B cell (primary cell): Measurements from ENCODE around the gene ANKRD33B. TPM values are rescaled to one million over a fixed set of nuclear protein-coding genes. Genes with fewer than 3 reads are reported as not detected.

Experiments
- ATAC-seq: fragments of 200-7000 bp; cut with Tn5 transposase; one replicate; pipeline ENCODE4 v1.10.0; 2021; ENCODE audit warnings: low read depth, mild to moderate bottlenecking, moderate number of reproducible peaks, moderate library complexity
- CTCF ChIA-PET: fragments of 350-600 bp; sonication (Branson Sonifier 250); formaldehyde crosslinking; loops from one replicate; lab custom pipeline; 2021; ENCODE audit warnings: antibody characterized with exemption, inconsistent platforms; lab: Charles Lee
- POLR2A ChIA-PET: fragments of 350-600 bp; sonication (Branson Sonifier 250); formaldehyde crosslinking; loops from one replicate; lab custom pipeline; 2021; ENCODE audit warnings: antibody characterized with exemption; lab: Charles Lee
- DNase-seq: peaks from one replicate; pipeline ENCODE4 v3.0.0; 2013
- H2AFZ ChIP-seq: 2 replicates; pipeline ENCODE4 v1.6.1; 2012; ENCODE audit warnings: mild to moderate bottlenecking, low read depth, low read length; ENCODE audit not compliant: insufficient read depth, poor library complexity, severe bottlenecking
- H3K27ac ChIP-seq, 2 donors: 1 replicate in 1 of 2; 2 replicates in 1 of 2; pipeline ENCODE4 v1.5.1; 2012 to 2013; ENCODE audit warnings: low read length in 2 of 2, mild to moderate bottlenecking in 2 of 2, moderate library complexity in 1 of 2
- H3K27me3 ChIP-seq, 4 experiments: fragments of 200-600 bp in 1 of 4; sonication (generic) in 1 of 4; replicated peaks in 1 of 4; 1 replicate in 2 of 4; 2 replicates in 2 of 4; pipeline versions ENCODE4 v1.6.1 to v1.7.0; 2013 to 2016; ENCODE audit warnings: low read length in 3 of 4, mild to moderate bottlenecking in 2 of 4, mixed read lengths in 1 of 4, moderate library complexity in 1 of 4; ENCODE audit not compliant: insufficient read depth in 4 of 4, control insufficient read depth in 3 of 4; ENCODE audit errors: control extremely low read depth in 1 of 4
- H3K36me3 ChIP-seq, 2 experiments: replicated peaks in 1 of 2; 1 replicate in 1 of 2; 2 replicates in 1 of 2; pipeline versions ENCODE4 v1.6.1 to v1.7.1; 2013; ENCODE audit warnings: low read length in 1 of 2; ENCODE audit not compliant: insufficient read depth in 2 of 2, control insufficient read depth in 1 of 2; ENCODE audit errors: control extremely low read depth in 1 of 2, extremely low read depth in 1 of 2
- H3K4me1 ChIP-seq, 2 donors: fragments of 200-600 bp in 1 of 2; sonication (generic) in 1 of 2; 1 replicate in 1 of 2; 2 replicates in 1 of 2; pipeline versions ENCODE4 v1.5.1 to v1.6.1; 2013 to 2017; ENCODE audit warnings: low read length in 2 of 2; ENCODE audit not compliant: control insufficient read depth in 2 of 2, insufficient read depth in 2 of 2
- H3K4me2 ChIP-seq: replicated peaks from 2 replicates; pipeline ENCODE3; 2012; ENCODE audit warnings: mild to moderate bottlenecking, low read depth, low read length; ENCODE audit not compliant: poor library complexity, severe bottlenecking
- H3K4me3 ChIP-seq, 5 experiments: fragments of 200-600 bp in 1 of 5; sonication (generic) in 1 of 5; 1 replicate in 3 of 5; 2 replicates in 2 of 5; pipeline versions ENCODE4 v1.5.1 to v1.7.0; 2011 to 2016; ENCODE audit warnings: low read length in 4 of 5, mild to moderate bottlenecking in 4 of 5, low read depth in 2 of 5, control low read depth in 1 of 5, moderate library complexity in 1 of 5; ENCODE audit not compliant: insufficient read depth in 1 of 5; ENCODE audit errors: control extremely low read depth in 1 of 5, extremely low read depth in 1 of 5
- H3K79me2 ChIP-seq: fragments of 200-600 bp; sonication (generic); one replicate; pipeline ENCODE4 v1.6.0; 2016; ENCODE audit warnings: low read length; ENCODE audit not compliant: control insufficient read depth, insufficient read depth
- H3K9ac ChIP-seq: fragments of 200-600 bp; sonication (generic); 2 replicates; pipeline ENCODE4 v1.6.1; 2017; ENCODE audit warnings: mild to moderate bottlenecking, low read length, moderate library complexity
- H3K9me3 ChIP-seq, 3 donors: one replicate each; pipeline versions ENCODE4 v1.6.1 to v1.7.1; 2013; ENCODE audit warnings: low read length in 2 of 3; ENCODE audit not compliant: control insufficient read depth in 2 of 3, insufficient read depth in 1 of 3; ENCODE audit errors: control extremely low read depth in 1 of 3
- H4K20me1 ChIP-seq: 2 replicates; pipeline ENCODE4 v1.6.0; 2012; ENCODE audit warnings: mild to moderate bottlenecking, low read length; ENCODE audit not compliant: insufficient read depth, control insufficient read depth, poor library complexity, severe bottlenecking
- H3K27ac Mint-ChIP-seq: one replicate; pipeline ENCODE4 v1.8.0; 2021; ENCODE audit warnings: mixed read lengths
- H3K27me3 Mint-ChIP-seq: one replicate; pipeline ENCODE4 v1.8.0; 2021; ENCODE audit warnings: mixed read lengths
- H3K4me1 Mint-ChIP-seq: one replicate; pipeline ENCODE4 v1.8.0; 2021; ENCODE audit warnings: mixed read lengths
- H3K4me3 Mint-ChIP-seq: one replicate; pipeline ENCODE4 v1.8.0; 2021; ENCODE audit warnings: mixed read lengths
- H3K9me3 Mint-ChIP-seq: one replicate; pipeline ENCODE4 v1.8.0; 2022; ENCODE audit warnings: mixed read lengths; ENCODE audit not compliant: insufficient read depth
- CTCF ChIP-seq: fragments of 200-600 bp; IDR thresholded peaks from one replicate; pipeline ENCODE4 v1.8.0; 2022; ENCODE audit warnings: antibody characterized with exemption, mild to moderate bottlenecking
- EZH2 ChIP-seq: IDR thresholded peaks from 2 replicates; pipeline ENCODE4 v1.6.1; 2012; ENCODE audit warnings: borderline replicate concordance, low read depth, mild to moderate bottlenecking, moderate library complexity, low read length; ENCODE audit not compliant: insufficient read depth, poor library complexity, severe bottlenecking
- WGBS: methylation state at CpG from one replicate; pipeline ENCODE4 v1.1.5; 2013; ENCODE audit warnings: missing lambda C conversion rate; ENCODE audit not compliant: insufficient coverage; 5-methylcytosine and 5-hydroxymethylcytosine counted together
- intact Hi-C: fragments of 100-400 bp; cut with micrococcal nuclease; formaldehyde crosslinking; loops from one replicate; pipeline ENCODE4 v1.10.0; 2022
- polyA plus RNA-seq: library from polyadenylated mRNA; depleted of rRNA; stranded (reverse); fragments of >200 nt; gene quantifications from 2 replicates; pipeline ENCODE4 v1.2.3, GENCODE V29; 2012
- total RNA-seq, 2 donors: library from RNA; stranded (reverse); fragments of 120-200 nt in 1 of 2; gene quantifications; 1 replicate in 1 of 2; 2 replicates in 1 of 2; pipeline versions ENCODE4 v1.2.3 to v1.2.4, GENCODE V29; 2013 to 2022

ANKRD33B gene
- total and polyA plus RNA-seq, 2 donors (not counting 1 experiment from before 2014, with no cell fraction given) = 2.9 to 23.4 TPM

GRCh38 chr5:10676224-10676623 is 112.4 kb downstream of the ANKRD33B start:
- no peak overlapping the region for H3K4me2 ChIP-seq
- CTCF ChIA-PET = no interaction called here
- DNase-seq (no peak), ATAC-seq (no peak)
- Mint-ChIP-seq H3K9me3 (peaks cover 2% of the 10 kb centered on the region), H3K27me3 (no peaks in the 10 kb centered on the region), H3K27ac (no peak overlapping the region), H3K4me3 (no peak overlapping the region), H3K4me1 (no peaks in the 10 kb centered on the region)
- TF ChIP-seq EZH2 = no peak
- TF ChIP-seq CTCF = no peak
- intact Hi-C loops = no loop called here
- H3K4me1 ChIP-seq = no peaks in the 10 kb centered on the region
- no peak overlapping the region for H3K9ac ChIP-seq
- peaks cover 0 to 37% of the 10 kb centered on the region in 2 experiments for H3K36me3 ChIP-seq
- H3K9me3 ChIP-seq = peaks cover 0 to 8% (median 0%) of the 10 kb centered on the region in 3 donors
- H3K27ac ChIP-seq = no peak overlapping the region
- H4K20me1 ChIP-seq = no peaks in the 10 kb centered on the region
- POLR2A ChIA-PET = no interaction called here
- H3K79me2 ChIP-seq = no peaks in the 10 kb centered on the region
- WGBS = 69% methylated on average over 4 of the region's 4 CpGs
- no peak overlapping the region for H3K4me3 ChIP-seq
- no peaks in the 10 kb centered on the region for H3K27me3 ChIP-seq
- no peak overlapping the region for H2AFZ ChIP-seq

GRCh38 chr5:10676946-10677345 is 113.1 kb downstream of the ANKRD33B start:
- Histone ChIP-seq H3K27me3 (no peaks in the 10 kb centered on the region), H3K4me2 (no peak overlapping the region), H3K4me3 (no peak overlapping the region), H3K79me2 (no peaks in the 10 kb centered on the region), H2AFZ (no peak overlapping the region), H3K9ac (no peak overlapping the region), H3K9me3 (peaks cover 0 to 8% (median 0%) of the 10 kb centered on the region in 3 donors), H4K20me1 (no peaks in the 10 kb centered on the region), H3K4me1 (no peaks in the 10 kb centered on the region), H3K36me3 (peaks cover 0 to 42% of the 10 kb centered on the region in 2 experiments), H3K27ac (no peak overlapping the region)
- H3K4me1 Mint-ChIP-seq = no peaks in the 10 kb centered on the region
- intact Hi-C loops = no loop called here
- no peak overlapping the region for H3K4me3 Mint-ChIP-seq
- no CpG with 5 or more reads among the region's 1 CpG for WGBS
- DNase-seq (no peak), ATAC-seq (no peak)
- H3K27me3 Mint-ChIP-seq = no peaks in the 10 kb centered on the region
- TF ChIP-seq CTCF (no peak), EZH2 (no peak)
- ChIA-PET POLR2A (no interaction called here), CTCF (no interaction called here)
- H3K27ac Mint-ChIP-seq = no peak overlapping the region
- H3K9me3 Mint-ChIP-seq = peaks cover 2% of the 10 kb centered on the region
